NCI-H510A (cell line): ENCODE results near the gene CCDC183.
"Not testable (repeated sequence)": the region's sequence is repeated elsewhere in the genome, so short reads cannot be mapped to it uniquely, and the experiment has no call there.

ENCODE experiments used
- DNase-seq: peaks from one replicate; lab custom pipeline; 2025; lab: John Stamatoyannopoulos, UW

The CCDC183 gene

GRCh38 chr9:136760834-136761544 lies 35.1 kb upstream of the CCDC183 start:
- DNase-seq = peak; percentile 37

GRCh38 chr9:136761545-136761981 lies 34.6 kb upstream of the CCDC183 start:
- no peak for DNase-seq

GRCh38 chr9:136762221-136762691 lies 33.9 kb upstream of the CCDC183 start:
- no peak for DNase-seq

GRCh38 chr9:136762915-136763648 lies 33.1 kb upstream of the CCDC183 start:
- no peak for DNase-seq

GRCh38 chr9:136763649-136764035 lies 32.5 kb upstream of the CCDC183 start:
- DNase-seq = no peak

DNA sequence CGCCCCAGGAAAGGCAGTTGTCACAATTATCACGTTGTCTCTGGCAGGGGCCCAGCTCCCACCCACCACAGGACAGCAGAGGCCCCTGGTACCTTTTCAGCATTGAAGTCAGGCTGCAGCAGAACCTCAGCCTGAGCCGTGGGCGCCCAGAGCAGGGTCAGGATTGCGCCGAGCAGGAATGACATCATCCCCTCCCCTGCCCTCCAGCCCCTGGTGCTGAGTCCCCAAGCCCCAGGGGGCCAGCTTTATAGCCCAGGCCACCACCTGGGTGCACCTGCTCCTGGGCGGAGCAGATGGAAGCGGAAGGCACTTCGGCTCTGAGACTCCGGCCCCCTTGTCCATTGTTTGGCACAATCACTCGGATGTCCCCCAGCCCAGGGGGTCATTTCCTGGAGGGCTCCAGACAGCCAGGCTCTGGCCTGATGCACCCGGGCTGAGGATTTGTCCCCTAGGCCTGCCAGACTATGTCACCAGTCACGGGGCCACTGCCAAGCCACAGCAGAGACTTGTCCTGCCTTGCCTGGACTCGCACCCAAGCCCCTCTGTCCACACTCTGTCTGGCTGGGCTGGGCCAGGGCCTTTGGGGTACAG lies 31.7 kb upstream of the CCDC183 start, which contains the start of gene LCN15:
TSS of gene LCN15 (minus strand) at position 218 of the 591 bp plus-strand sequence. CDS start at position 188, 30 bp downstream.
- DNase-seq = peak; percentile 87

- no peak for DNase-seq
These were observed 31.1 kb upstream of the CCDC183 start for GRCh38 chr9:136765041-136765440.

DNA sequence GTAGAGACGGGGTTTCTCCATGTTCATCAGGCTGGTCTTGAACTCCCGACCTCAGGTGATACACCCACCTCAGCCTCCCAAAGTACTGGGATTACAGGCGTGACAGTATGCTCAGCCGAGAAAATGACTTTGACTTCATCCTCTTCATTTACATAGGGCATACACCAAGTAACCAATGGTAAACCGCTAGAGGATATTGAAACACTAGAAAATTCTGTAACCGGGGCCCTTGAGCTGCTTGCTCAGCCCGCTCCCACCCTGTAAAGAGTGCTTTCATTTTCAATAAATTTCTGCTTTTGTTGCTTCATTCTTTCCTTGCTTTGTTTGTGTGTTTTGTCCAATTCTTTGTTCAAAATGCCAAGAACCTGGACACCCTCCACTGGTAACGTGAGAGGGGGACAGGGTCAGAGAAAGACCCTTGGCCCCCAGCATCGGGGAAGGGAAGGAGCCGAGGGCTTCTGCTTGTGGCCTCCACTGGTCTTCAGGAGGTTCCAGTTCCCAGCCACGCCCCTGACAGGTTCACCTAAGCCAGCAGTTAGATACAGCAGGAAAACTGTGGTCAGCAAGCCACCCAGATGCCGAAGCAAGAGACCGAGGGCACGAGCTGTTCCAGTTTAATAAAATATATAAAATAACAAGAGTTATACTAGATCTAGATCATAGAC lies 30.3 kb upstream of the CCDC183 start:
- DNase-seq = not testable (repeated sequence)

- not testable (repeated sequence) for DNase-seq
These were observed 29.6 kb upstream of the CCDC183 start for GRCh38 chr9:136766410-136767120.

DNA sequence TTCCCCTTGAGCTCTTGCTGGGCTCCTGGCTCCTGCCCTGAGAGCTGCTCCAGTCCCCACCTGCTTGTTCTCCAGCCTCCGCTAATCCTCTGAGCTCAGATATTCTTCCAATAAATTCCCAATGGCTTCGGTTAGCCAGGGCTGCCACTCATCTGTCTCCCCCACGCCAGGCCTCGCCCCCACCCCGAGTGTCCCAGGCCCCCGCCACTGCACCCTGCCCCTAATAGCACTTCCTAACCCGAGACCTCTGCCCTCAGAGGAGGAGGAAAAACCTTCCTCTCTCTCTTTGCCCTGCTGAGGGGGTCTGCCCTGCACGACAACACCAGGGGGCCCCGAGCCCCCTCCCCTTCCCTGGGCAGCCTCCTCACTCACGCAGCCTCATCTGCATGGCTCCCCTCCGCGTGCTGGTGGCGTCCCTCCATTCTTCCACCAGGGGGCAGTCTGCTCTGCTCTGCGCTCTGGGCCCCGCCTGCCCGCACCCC lies 26.4 kb upstream of the CCDC183 start:
- DNase-seq = no peak

DNA sequence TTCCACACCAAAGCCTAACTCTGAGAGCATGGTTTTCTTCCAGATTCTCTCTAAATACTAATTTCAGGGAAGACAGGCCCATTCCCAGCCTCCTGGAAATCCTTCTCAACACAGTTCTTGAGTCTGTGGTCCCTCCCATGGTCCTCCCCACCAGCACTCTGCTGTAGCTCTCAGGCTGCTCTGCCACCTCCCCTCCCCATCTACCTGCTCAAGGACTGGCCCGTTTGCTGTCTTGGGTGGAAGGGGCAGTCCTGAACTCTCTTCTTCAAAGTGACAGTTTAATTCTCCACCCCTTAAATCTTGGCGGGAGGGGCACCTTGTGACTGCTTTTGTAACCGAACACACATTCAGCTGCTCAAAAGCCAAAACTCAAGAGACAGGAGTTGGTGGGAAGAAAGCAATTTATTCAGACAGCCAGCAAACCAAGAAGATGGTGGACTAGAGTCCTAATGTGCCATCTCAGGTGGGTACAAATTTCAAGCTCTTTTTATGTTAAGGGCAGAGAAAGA lies 24.2 kb upstream of the CCDC183 start:
- no peak for DNase-seq

DNA sequence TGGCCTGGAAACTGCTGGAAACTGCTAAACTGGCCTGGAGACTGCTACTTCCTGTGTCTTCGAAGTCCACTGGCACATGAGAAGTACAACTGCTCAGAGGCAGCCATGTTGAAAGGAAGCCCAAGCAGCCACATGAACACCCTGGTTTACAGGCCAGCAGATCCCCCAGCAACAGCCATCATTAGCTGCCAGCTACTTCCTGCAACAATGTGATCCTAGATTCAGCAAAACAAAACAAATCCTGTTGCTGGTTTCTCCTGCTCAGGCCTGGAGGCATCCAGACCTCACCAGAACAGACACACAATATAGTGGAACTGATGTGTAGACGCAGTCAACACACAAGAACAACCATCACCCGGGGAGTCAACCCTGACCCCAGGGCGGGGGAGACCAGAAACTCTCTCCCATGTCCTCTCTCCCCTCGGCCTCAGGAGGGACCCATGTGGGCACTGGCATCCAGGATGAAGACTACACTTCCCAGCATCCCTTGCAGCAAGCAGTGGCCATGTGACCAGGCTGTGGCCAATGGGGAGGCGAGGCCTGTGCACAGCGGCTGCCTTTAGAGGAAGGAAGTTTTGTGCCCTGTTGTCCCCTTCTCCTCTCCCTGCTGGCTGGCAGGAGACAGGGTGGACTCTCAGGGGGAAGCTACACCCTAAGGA lies 22.6 kb upstream of the CCDC183 start:
- DNase-seq = no peak

GRCh38 chr9:136774416-136775045 lies 21.6 kb upstream of the CCDC183 start:
- no peak for DNase-seq

DNA sequence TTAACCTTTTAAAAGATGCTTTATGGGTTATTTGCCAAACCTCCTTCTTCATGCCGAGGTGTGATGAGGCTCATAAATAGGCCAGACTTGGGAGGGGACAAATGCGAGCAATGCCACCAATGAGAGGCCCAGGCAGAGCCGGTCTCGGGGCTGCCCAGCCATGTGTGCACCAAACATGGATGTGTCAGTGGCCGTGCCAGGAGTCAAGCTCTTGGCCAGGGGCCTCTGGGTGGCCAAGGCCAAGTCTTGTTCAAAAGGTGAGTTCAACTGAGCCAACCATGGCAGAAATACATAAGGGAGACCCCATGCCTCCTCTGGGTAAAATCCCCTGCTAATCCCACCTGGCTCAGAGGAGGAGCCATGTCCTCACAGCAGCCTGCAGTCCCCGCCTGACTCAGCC lies 20.9 kb upstream of the CCDC183 start:
- no peak for DNase-seq

DNA sequence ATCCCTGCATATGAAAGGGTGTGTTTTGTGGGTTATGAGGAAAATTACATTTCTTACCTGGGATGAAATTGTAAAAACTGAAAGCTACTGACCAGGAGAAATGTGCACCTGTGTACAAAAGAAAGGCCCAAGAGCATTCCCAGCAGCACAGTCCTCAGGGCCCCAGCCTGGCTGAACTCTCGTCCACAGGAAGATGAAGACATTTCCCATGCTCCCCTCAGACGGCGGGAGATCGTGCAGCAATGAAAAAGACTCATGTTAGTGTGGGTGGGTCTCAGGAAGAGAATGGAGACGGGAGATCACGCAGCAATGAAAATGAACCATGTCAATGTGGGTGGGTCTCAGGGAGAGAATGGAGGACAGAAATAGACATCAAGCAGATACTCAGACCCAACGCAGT lies 19.2 kb upstream of the CCDC183 start:
- no peak for DNase-seq

GRCh38 chr9:136777359-136777758 lies 18.8 kb upstream of the CCDC183 start:
- no peak for DNase-seq

DNA sequence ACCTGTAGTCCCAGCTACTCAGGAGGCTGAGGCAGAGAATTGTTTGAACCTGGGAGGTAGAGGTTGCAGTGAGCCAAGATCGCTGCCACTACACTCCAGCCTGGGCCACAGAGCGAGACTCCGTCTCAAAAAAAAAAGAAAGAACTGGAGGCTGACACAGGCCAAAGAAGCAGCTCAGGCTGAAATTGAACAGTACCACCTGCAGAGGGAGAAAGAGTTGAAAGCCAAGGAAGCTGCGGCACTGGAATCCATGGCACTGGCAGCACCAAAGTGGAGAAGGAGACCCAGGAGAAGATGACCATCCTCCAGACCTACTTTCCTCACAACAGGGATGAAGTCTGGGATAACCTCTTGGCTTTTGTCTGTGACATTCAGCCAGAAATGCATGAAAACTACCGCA lies 16.3 kb upstream of the CCDC183 start:
- no peak for DNase-seq

DNA sequence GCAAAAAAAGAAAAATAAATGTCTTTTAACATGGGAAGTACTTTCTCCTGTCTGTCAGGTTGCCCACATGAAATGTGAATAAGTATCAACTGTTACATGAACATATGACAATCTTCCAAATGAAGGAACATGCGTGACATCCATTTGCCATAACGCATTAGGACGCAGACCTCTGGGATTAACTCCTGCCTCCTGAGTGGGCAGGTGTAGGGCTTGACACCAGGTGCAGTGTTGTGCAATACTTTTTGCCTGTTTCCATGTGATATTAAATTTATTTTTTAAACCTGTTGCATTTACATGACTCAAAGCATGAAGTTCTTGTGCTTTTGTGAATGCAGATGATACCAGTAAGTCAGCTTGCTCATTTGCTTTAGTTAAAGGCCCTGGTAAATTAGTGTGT lies 13.7 kb upstream of the CCDC183 start:
- no peak for DNase-seq

GRCh38 chr9:136784249-136784996 lies 11.7 kb upstream of the CCDC183 start:
- DNase-seq = no peak

GRCh38 chr9:136784997-136785361 lies 11.2 kb upstream of the CCDC183 start:
- DNase-seq = no peak
